Measurements from ENCODE around the gene PTGER1. TPM values are rescaled to one million over a fixed set of nuclear protein-coding genes. Genes with fewer than 3 reads are reported as not detected.

PTGER1 gene
- total and polyA plus RNA-seq, 9 of the 15 experiments (the other 6 are each of a cell fraction or from before 2014, with no cell fraction given) = 0.06 to 0.36 (median 0.31) TPM; not detected in 5

DNA sequence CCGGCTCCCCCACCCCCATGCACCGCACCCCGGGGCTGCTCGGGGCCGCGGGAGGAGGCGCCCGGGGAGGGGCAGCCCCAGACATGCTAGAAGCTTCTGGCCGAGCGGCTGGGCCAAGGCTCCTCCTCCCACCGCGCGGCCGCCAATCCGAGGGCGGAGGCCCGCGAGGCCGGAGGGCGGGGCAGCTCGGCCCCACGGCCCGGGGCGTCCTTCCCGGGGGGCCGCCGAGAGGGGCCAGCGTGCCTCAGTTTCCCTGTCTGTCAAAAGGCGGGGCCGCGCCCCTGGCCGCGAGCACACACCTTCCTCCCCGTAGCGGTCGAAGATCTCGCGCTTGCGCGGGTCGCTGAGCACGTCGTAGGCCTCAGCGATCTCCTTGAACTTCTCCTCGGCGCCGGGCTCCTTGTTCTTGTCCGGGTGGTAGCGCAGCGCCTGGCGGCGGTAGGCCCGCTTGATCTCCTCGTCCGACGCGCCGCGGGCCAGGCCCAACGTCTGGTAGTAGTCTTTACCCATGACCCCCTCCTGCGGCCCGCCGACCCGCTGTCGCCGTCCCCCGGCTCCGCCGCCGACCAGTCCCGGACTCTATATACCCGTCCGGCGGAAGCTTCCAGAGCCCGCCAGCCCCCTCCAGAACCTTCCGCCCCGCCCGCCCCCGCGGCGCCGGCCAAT is 42.8 kb upstream of the PTGER1 start, which contains the start of gene DNAJB1 (continued):
- TF ChIP-seq MTA1 (IDR thresholded peaks at IDR 0.05; ENCODE audit: borderline replicate concordance) = no peak
- TF ChIP-seq HNRNPL (IDR thresholded peaks at IDR 0.05; ENCODE audit: low read depth, low read length) = 0 out of 2 replicates have a peak, but pooled peaks have one; percentile 15
- TF ChIP-seq SMARCA5 (IDR thresholded peaks at IDR 0.05) = no peak
- TF ChIP-seq SP1 (CRISPR knock-in tag; IDR thresholded peaks at IDR 0.05) = peak; percentile 70; the same call in 1 of the 2 replicates
- TF ChIP-seq RAD21 (CRISPR knock-in tag; conservative IDR thresholded peaks at IDR 0.05 in 1 of 2, IDR thresholded peaks at IDR 0.05 in 1 of 2) = 0 out of 4 replicates have a peak, but pooled peaks of 1 of the 2 experiments have one; percentile 25
- no peak for TF ChIP-seq SMARCE1 (IDR thresholded peaks at IDR 0.05)
- no peak for TF ChIP-seq ZFP1 (CRISPR knock-in tag; IDR thresholded peaks at IDR 0.05)
- TF ChIP-seq BRD9 (IDR thresholded peaks at IDR 0.05; ENCODE audit: low read depth, partially characterized antibody) = peak; percentile 57
- TF ChIP-seq ASH1L (IDR thresholded peaks at IDR 0.05; ENCODE audit: borderline replicate concordance, low read depth, partially characterized antibody) = no peak
- TF ChIP-seq TAF1 (IDR thresholded peaks at IDR 0.05; ENCODE audit: control insufficient read depth, extremely low read depth, insufficient read depth, low read length, severe bottlenecking) = peak; percentile 80
- TF ChIP-seq, protein P1, sequence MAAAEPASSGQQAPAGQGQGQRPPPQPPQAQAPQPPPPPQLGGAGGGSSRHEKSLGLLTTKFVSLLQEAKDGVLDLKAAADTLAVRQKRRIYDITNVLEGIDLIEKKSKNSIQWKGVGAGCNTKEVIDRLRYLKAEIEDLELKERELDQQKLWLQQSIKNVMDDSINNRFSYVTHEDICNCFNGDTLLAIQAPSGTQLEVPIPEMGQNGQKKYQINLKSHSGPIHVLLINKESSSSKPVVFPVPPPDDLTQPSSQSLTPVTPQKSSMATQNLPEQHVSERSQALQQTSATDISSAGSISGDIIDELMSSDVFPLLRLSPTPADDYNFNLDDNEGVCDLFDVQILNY (CRISPR knock-in tag; IDR thresholded peaks at IDR 0.05) = no peak
- peak; percentile 72 for TF ChIP-seq PHF20 (IDR thresholded peaks at IDR 0.05; ENCODE audit: partially characterized antibody)
- TF ChIP-seq NR0B1 (IDR thresholded peaks at IDR 0.05; ENCODE audit: partially characterized antibody) = no peak
- TF ChIP-seq TBL1XR1 (IDR thresholded peaks at IDR 0.05; ENCODE audit: low read length in 2 of 2) = no peak
- TF ChIP-seq ZNF124 (CRISPR knock-in tag; IDR thresholded peaks at IDR 0.05) = no peak
- no peak for TF ChIP-seq FOXM1 (IDR thresholded peaks at IDR 0.05; ENCODE audit: low read depth)
- no peak for TF ChIP-seq FOXM1 (CRISPR knock-in tag; IDR thresholded peaks at IDR 0.05; ENCODE audit: low read depth)
- no peak for TF ChIP-seq BMI1 (IDR thresholded peaks at IDR 0.05; ENCODE audit: low read length)
- TF ChIP-seq ZNF695 (CRISPR knock-in tag; IDR thresholded peaks at IDR 0.05) = no peak
- TF ChIP-seq TAF9B (IDR thresholded peaks at IDR 0.05; ENCODE audit: partially characterized antibody) = no peak
- peak; percentile 46 for TF ChIP-seq L3MBTL2 (IDR thresholded peaks at IDR 0.05)
- TF ChIP-seq, protein P2, sequence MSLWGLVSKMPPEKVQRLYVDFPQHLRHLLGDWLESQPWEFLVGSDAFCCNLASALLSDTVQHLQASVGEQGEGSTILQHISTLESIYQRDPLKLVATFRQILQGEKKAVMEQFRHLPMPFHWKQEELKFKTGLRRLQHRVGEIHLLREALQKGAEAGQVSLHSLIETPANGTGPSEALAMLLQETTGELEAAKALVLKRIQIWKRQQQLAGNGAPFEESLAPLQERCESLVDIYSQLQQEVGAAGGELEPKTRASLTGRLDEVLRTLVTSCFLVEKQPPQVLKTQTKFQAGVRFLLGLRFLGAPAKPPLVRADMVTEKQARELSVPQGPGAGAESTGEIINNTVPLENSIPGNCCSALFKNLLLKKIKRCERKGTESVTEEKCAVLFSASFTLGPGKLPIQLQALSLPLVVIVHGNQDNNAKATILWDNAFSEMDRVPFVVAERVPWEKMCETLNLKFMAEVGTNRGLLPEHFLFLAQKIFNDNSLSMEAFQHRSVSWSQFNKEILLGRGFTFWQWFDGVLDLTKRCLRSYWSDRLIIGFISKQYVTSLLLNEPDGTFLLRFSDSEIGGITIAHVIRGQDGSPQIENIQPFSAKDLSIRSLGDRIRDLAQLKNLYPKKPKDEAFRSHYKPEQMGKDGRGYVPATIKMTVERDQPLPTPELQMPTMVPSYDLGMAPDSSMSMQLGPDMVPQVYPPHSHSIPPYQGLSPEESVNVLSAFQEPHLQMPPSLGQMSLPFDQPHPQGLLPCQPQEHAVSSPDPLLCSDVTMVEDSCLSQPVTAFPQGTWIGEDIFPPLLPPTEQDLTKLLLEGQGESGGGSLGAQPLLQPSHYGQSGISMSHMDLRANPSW (CRISPR knock-in tag; IDR thresholded peaks at IDR 0.05) = no peak
- TF ChIP-seq ATF7 (IDR thresholded peaks at IDR 0.05) = no peak
- TF ChIP-seq RAD51 (IDR thresholded peaks at IDR 0.05; ENCODE audit: borderline replicate concordance, low read depth) = no peak
- no peak for TF ChIP-seq SMAD3 (CRISPR knock-in tag; conservative IDR thresholded peaks at IDR 0.05)
- TF ChIP-seq ZNF644 (tag; IDR thresholded peaks at IDR 0.05; ENCODE audit: low read depth) = no peak
- peak; percentile 90 for TF ChIP-seq PHB (CRISPR knock-in tag; IDR thresholded peaks at IDR 0.05)
